ENCODE results near the gene CCL11.

DNA sequence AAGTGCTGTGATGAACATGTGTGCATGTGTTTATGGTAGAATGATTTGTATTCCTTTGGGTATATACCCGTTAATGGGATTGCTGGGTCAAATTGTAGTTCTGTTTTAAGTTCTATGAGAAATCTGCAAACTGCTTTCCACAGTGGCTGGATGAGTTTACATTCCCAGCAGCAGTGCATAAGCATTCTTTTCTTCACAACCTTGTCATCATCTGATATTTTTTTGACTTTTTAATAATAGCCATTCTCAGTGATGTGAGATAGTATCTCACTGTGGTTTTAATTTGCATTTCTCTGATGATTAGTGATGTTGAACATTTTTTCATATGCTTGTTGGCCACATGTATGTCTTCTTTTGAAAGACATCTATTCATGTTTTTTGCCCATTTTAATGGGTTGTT lies 52.2 kb downstream of the CCL11 start:
- TF ChIP-seq, protein P1, sequence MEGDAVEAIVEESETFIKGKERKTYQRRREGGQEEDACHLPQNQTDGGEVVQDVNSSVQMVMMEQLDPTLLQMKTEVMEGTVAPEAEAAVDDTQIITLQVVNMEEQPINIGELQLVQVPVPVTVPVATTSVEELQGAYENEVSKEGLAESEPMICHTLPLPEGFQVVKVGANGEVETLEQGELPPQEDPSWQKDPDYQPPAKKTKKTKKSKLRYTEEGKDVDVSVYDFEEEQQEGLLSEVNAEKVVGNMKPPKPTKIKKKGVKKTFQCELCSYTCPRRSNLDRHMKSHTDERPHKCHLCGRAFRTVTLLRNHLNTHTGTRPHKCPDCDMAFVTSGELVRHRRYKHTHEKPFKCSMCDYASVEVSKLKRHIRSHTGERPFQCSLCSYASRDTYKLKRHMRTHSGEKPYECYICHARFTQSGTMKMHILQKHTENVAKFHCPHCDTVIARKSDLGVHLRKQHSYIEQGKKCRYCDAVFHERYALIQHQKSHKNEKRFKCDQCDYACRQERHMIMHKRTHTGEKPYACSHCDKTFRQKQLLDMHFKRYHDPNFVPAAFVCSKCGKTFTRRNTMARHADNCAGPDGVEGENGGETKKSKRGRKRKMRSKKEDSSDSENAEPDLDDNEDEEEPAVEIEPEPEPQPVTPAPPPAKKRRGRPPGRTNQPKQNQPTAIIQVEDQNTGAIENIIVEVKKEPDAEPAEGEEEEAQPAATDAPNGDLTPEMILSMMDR (conservative IDR thresholded peaks at IDR 0.05; ENCODE audit: low read length), result no peak
- TF ChIP-seq EZH2phosphoT487 (IDR thresholded peaks at IDR 0.05; ENCODE audit: borderline replicate concordance, low read depth, low read length), result no peak
